ENCODE data around the gene RASGRP1.

The RASGRP1 gene

DNA sequence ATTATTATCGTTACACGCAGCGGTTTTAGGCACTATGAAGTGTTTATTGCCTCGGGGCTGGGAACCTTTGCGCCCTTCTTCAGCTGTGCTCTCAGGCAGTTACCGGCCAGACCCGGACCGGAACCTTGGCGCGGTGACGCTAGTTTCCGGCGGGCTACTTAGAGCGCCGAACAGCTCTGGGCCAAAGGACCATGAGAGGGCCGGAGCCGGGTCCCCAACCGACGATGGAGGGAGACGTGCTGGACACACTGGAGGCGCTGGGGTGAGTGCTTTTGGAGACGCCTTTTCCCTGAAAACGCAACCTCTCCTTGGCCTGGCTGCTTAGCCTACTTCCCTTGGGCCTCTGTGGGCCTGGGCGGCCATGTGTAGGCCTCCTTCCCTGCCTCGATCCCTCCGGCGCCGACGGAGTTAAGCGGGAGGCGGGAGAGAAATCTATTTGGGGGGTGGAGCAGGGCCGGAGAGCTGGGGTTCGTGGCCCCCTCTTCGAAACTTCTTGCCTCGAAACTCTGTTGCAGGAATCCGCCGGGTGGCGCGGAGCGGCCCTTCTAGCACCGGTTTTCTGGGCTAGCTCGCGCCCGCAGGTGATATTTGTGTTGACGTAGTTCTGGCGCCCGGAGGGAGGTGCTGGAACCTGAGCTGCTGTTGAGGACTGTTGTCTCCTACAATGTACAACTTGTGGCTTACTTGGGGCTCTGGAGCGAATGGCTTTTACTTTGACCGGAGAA is 110.5 kb downstream of the RASGRP1 start, which contains the start of gene FAM98B:
TSS of gene FAM98B (plus strand) at position 157 of the 725 bp plus-strand sequence. CDS start at position 192, 35 bp downstream.
- peak; percentile 30 for DNase-seq

DNA sequence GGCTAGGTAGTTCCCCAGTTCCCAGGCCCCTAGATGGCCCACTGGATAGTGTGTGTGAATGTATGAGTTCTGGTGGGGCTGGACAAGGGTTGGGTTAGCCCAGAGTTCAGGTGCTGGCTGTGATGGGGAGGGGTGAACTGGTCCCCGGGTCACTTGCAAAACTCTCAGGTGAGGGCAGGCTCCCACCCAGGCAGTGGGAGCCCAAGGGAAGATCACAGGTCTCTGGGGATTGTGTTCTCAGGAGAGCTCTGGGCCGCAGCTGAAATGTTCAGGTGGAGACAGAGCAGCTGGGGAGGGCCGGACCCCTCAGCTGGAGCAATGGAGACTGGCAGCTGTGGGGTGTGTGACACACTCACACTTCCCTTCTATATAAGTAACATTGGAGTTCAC is 123.5 kb downstream of the RASGRP1 start:
- DNase-seq = no peak

DNA sequence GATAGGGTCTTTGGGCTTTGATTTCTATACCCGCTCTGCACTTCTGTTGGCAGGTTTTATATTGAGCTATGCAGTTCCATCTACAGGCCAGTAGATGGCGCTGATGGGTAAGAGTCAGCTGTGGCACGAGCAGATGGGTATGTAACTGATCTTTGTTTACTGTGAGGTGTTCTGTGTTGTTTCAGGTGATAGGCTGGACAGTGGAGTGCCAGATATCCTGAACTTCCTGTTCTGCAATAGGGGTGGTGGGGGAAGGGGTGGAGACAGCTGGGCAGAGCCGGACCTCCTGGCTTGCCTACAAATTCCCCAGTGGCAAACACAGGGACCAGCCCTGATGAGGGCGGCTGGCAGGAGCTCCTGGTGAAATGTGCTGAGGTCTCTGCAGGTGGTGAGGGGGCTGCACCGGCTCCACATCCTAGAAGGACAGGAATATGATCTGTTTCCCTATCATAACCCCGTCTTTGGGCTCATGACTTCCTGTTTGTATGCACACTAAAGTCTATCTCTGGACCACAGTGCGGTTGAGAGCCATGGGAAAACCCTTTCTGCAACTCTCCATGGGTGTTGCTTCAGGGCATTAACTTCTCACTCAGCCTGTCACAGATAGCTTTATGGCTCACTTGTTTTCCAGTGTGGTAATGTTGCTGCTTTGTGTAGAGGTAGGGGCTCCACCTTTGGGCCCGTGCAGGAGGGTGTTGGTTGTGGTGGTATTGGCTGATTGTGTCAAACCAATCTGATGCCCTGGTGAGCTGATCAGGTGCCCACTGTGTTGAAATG is 124.1 kb downstream of the RASGRP1 start:
- DNase-seq = peak; percentile 70
